HepG2 (cell line): ENCODE results near the gene PTPRE. TPM values are rescaled to one million over a fixed set of nuclear protein-coding genes. Genes with fewer than 3 reads are reported as not detected.

Experiments used
- ATAC-seq: fragments of 200-7000 bp; cut with Tn5 transposase; 3 replicates; pipeline ENCODE4 v1.9.1; 2020; ENCODE audit warnings: mild to moderate bottlenecking, moderate library complexity
- BruUV-seq: library from RNA; stranded (reverse); fragments of 400-500 nt; replicated peaks from 2 replicates; lab custom pipeline; 2021; lab: Mats Ljungman, UMichigan
- CTCF ChIA-PET: fragments of 300-600 bp; formaldehyde crosslinking; extraction: SDS; loops from one replicate; lab custom pipeline; 2021; ENCODE audit warnings: low total read pairs, inconsistent platforms, low intra/inter-chr PET ratio; lab: Yijun Ruan, JAX
- POLR2A ChIA-PET: fragments of 350-600 bp; sonication (Branson Sonifier 250); formaldehyde crosslinking; loops from one replicate; lab custom pipeline; 2020; ENCODE audit warnings: antibody characterized with exemption, inconsistent platforms; lab: Yijun Ruan, JAX
- DNase-seq: peaks from one replicate; pipeline ENCODE4 v3.0.0-alpha.2; 2015; ENCODE audit warnings: low spot score
- FAIRE-seq: peaks from 3 replicates; lab custom pipeline; 2011; peaks lifted over from hg19 to GRCh38; lab: Jason Lieb, UNC
- H2AFZ ChIP-seq: one replicate; pipeline ENCODE4 v1.6.1; 2011; ENCODE audit warnings: low read length, inconsistent platforms
- H3K27ac ChIP-seq: fragments of 300-600 bp; 3 replicates; pipeline ENCODE4 v1.8.0; 2011; ENCODE audit warnings: mixed run types, mild to moderate bottlenecking, mixed read lengths, low read length, inconsistent platforms; ENCODE audit not compliant: insufficient read depth; ENCODE audit errors: extremely low read length
- H3K27me3 ChIP-seq, 2 experiments: fragments of 200-600 bp in 1 of 2; 2 replicates in 1 of 2; 3 replicates in 1 of 2; pipeline versions ENCODE4 v1.6.0 to v1.8.0; 2011; ENCODE audit warnings: low read length in 2 of 2, mild to moderate bottlenecking in 2 of 2, moderate library complexity in 2 of 2, inconsistent platforms in 1 of 2; ENCODE audit not compliant: insufficient read depth in 2 of 2, control insufficient read depth in 1 of 2
- H3K36me3 ChIP-seq, 2 experiments: fragments of 200-600 bp in 1 of 2; replicated peaks in 1 of 2; 2 replicates in 1 of 2; 3 replicates in 1 of 2; pipeline versions ENCODE4 v1.5.1 to v1.8.0; 2011; ENCODE audit warnings: low read length in 2 of 2, inconsistent platforms in 1 of 2; ENCODE audit not compliant: insufficient read depth in 2 of 2, control insufficient read depth in 1 of 2
- H3K4me1 ChIP-seq: 2 replicates; pipeline ENCODE4 v1.5.1; 2012; ENCODE audit warnings: low read length, inconsistent platforms; ENCODE audit not compliant: insufficient read depth
- H3K4me2 ChIP-seq: 2 replicates; pipeline ENCODE4 v1.6.0; 2011; ENCODE audit warnings: low read depth, low read length, inconsistent platforms
- H3K4me3 ChIP-seq, 3 experiments: fragments of 200-600 bp in 1 of 3; sonication (generic), shearing (Covaris generic) in 1 of 3; replicated peaks in 1 of 3; 2 replicates each; pipeline ENCODE4 v1.5.1; 2011 to 2016; ENCODE audit warnings: low read length in 3 of 3, inconsistent platforms in 2 of 3, low read depth in 2 of 3, mild to moderate bottlenecking in 2 of 3, control low read depth in 1 of 3, mixed read lengths in 1 of 3; ENCODE audit not compliant: insufficient read depth in 1 of 3
- H3K79me2 ChIP-seq: one replicate; pipeline ENCODE4 v1.6.1; 2011; ENCODE audit warnings: low read length, inconsistent platforms; ENCODE audit not compliant: insufficient read depth
- H3K9ac ChIP-seq: 2 replicates; pipeline ENCODE4 v1.6.0; 2011; ENCODE audit warnings: mild to moderate bottlenecking, low read depth, low read length, inconsistent platforms; ENCODE audit not compliant: insufficient read depth
- H3K9me3 ChIP-seq: 2 replicates; pipeline ENCODE4 v1.5.1; 2012; ENCODE audit warnings: mild to moderate bottlenecking, low read length
- H4K20me1 ChIP-seq: 2 replicates; pipeline ENCODE4 v1.6.0; 2011; ENCODE audit warnings: inconsistent platforms, mild to moderate bottlenecking, low read length, moderate library complexity; ENCODE audit not compliant: insufficient read depth
- GPN1 ChIP-seq: sonication (generic); formaldehyde crosslinking; IDR thresholded peaks from 2 replicates; pipeline ENCODE4 v1.5.1; 2020; ENCODE audit warnings: missing genetic modification reagents, borderline replicate concordance
- YY1 ChIP-seq: IDR thresholded peaks from 2 replicates; pipeline ENCODE4 v1.6.1; 2011; ENCODE audit warnings: low read length, low read depth, moderate library complexity, mild to moderate bottlenecking; ENCODE audit not compliant: insufficient read depth, insufficient replicate concordance
- ZNF160 ChIP-seq: sonication (generic); formaldehyde crosslinking; IDR thresholded peaks from 2 replicates; pipeline ENCODE4 v1.8.0; 2022; ENCODE audit warnings: mild to moderate bottlenecking, inconsistent platforms, missing genetic modification reagents
- ZNF225 ChIP-seq: sonication (generic); formaldehyde crosslinking; IDR thresholded peaks from 2 replicates; pipeline ENCODE4 v1.4.0; 2020; ENCODE audit warnings: mild to moderate bottlenecking, missing genetic modification reagents
- WGBS: methylation state at CpG from one replicate; pipeline ENCODE4 v1.1.6; 2017; ENCODE audit warnings: low lambda C conversion rate; 5-methylcytosine and 5-hydroxymethylcytosine counted together
- in situ Hi-C: cut with HindIII; loops from 2 replicates; pipeline ENCODE4 v1.10.0; 2017; ENCODE audit warnings: low pct_unique_long_range_greater_than_20kb; ENCODE audit not compliant: extremely low pct_ligation_motif_present
- intact Hi-C: fragments of 100-400 bp; cut with micrococcal nuclease; formaldehyde crosslinking; loops from one replicate; pipeline ENCODE4 v1.10.0; 2022; ENCODE audit not compliant: unreplicated experiment
- polyA plus RNA-seq, 8 experiments: library from polyadenylated mRNA; depleted of rRNA in 3 of 8; stranded (reverse) in 7 of 8; unstranded in 1 of 8; fragments of >200 nt; fragmentation: Illumina TruSeq in 4 of 8; extraction: Trizol in 4 of 8; gene quantifications; 2 replicates each; pipeline versions ENCODE4 v1.2.1 to v1.2.3, GENCODE V29; 2011 to 2016; ENCODE audit warnings: low read depth in 4 of 8, missing spikeins in 1 of 8, mixed read lengths in 1 of 8; ENCODE audit not compliant: insufficient read depth in 1 of 8
- total RNA-seq, 5 experiments: library from RNA; depleted of rRNA; stranded (reverse); fragments of >200 nt; fragmentation: Illumina TruSeq; extraction: Trizol; gene quantifications; 2 replicates each; pipeline ENCODE4 v1.2.3, GENCODE V29; 2016; ENCODE audit warnings: low read depth in 1 of 5
- TF ChIP-seq, protein P1 (sequence below): sonication (generic); formaldehyde crosslinking; IDR thresholded peaks from 2 replicates; pipeline ENCODE4 v1.5.0; 2020; ENCODE audit warnings: mild to moderate bottlenecking, missing genetic modification reagents, borderline replicate concordance

The PTPRE gene
- total and polyA plus RNA-seq, 2 of the 13 experiments (the other 11 are each of a cell fraction or from before 2014, with no cell fraction given): 0.01 to 0.02 TPM

DNA sequence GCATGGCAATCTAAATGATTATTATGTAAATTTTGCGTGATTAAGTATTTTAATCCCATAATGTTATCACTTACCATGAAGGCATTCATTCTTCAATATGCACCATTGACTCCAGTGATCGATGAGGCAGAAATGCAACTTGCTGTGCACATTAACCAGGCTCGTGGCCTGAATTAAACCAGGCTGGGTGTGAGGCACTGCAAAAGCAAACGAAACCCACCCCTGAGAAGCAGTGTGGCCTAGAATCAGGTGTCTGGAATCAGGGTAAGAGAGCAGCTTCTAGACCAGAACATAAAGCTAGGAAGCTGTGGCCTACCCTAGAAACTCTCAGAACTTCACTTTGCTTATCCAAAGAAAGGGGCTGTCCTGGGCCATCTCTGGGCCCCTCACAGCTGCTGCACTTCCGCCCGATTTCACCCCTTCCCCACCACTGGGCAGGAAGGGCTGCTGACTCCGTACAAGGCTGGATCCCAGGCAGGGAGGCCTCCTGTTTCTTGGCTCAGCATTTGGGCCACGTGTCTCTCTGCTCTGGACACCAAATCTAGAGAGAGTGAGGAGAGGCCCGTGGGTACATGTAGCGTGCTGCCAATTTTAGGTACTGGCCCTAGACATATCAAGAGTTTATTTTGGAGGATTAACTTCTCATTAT, 4.4 kb downstream of the PTPRE start (continued):
- TF ChIP-seq, protein P1, sequence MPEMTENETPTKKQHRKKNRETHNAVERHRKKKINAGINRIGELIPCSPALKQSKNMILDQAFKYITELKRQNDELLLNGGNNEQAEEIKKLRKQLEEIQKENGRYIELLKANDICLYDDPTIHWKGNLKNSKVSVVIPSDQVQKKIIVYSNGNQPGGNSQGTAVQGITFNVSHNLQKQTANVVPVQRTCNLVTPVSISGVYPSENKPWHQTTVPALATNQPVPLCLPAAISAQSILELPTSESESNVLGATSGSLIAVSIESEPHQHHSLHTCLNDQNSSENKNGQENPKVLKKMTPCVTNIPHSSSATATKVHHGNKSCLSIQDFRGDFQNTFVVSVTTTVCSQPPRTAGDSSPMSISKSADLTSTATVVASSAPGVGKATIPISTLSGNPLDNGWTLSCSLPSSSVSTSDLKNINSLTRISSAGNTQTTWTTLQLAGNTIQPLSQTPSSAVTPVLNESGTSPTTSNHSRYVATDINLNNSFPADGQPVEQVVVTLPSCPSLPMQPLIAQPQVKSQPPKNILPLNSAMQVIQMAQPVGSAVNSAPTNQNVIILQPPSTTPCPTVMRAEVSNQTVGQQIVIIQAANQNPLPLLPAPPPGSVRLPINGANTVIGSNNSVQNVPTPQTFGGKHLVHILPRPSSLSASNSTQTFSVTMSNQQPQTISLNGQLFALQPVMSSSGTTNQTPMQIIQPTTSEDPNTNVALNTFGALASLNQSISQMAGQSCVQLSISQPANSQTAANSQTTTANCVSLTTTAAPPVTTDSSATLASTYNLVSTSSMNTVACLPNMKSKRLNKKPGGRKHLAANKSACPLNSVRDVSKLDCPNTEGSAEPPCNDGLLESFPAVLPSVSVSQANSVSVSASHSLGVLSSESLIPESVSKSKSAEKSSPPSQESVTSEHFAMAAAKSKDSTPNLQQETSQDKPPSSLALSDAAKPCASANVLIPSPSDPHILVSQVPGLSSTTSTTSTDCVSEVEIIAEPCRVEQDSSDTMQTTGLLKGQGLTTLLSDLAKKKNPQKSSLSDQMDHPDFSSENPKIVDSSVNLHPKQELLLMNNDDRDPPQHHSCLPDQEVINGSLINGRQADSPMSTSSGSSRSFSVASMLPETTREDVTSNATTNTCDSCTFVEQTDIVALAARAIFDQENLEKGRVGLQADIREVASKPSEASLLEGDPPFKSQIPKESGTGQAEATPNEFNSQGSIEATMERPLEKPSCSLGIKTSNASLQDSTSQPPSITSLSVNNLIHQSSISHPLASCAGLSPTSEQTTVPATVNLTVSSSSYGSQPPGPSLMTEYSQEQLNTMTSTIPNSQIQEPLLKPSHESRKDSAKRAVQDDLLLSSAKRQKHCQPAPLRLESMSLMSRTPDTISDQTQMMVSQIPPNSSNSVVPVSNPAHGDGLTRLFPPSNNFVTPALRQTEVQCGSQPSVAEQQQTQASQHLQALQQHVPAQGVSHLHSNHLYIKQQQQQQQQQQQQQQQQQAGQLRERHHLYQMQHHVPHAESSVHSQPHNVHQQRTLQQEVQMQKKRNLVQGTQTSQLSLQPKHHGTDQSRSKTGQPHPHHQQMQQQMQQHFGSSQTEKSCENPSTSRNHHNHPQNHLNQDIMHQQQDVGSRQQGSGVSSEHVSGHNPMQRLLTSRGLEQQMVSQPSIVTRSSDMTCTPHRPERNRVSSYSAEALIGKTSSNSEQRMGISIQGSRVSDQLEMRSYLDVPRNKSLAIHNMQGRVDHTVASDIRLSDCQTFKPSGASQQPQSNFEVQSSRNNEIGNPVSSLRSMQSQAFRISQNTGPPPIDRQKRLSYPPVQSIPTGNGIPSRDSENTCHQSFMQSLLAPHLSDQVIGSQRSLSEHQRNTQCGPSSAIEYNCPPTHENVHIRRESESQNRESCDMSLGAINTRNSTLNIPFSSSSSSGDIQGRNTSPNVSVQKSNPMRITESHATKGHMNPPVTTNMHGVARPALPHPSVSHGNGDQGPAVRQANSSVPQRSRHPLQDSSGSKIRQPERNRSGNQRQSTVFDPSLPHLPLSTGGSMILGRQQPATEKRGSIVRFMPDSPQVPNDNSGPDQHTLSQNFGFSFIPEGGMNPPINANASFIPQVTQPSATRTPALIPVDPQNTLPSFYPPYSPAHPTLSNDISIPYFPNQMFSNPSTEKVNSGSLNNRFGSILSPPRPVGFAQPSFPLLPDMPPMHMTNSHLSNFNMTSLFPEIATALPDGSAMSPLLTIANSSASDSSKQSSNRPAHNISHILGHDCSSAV: no peak
- TF ChIP-seq YY1 (no peak), GPN1 (CRISPR knock-in tag) (no peak)

DNA sequence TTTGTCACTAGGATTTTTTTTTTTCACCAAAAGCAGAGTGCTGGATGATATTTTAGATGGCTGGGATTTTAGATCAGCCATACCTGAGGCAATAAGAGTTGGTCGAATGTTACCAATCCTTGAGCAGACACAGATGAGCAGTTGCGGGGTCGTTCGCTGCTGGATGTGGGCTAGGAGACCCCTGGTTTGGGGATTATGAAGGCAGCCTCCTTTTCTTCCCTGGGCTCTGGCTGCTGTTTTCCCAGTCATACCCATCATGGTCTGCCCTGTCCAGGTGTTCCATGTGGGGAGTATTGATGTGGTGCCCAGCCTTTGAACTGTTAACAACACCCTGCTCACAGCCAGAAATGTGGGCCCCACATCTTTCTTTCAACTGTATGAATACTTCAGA, 5.0 kb downstream of the PTPRE start:
- Histone ChIP-seq H3K4me2 (no peak overlapping the region), H3K9ac (no peak overlapping the region), H3K9me3 (no peaks in the 10 kb centered on the region), H2AFZ (no peak overlapping the region), H4K20me1 (no peaks in the 10 kb centered on the region), H3K4me3 (no peak overlapping the region), H3K36me3 (no peaks in the 10 kb centered on the region), H3K4me1 (no peaks in the 10 kb centered on the region), H3K27me3 (peaks cover 3 to 38% of the 10 kb centered on the region in 2 experiments; a peak in 3 of 5 replicates), H3K79me2 (no peaks in the 10 kb centered on the region), H3K27ac (no peak overlapping the region)
- 30% methylated on average over 3 of the region's 4 CpGs for WGBS
- no TSS peak for BruUV-seq
- in situ Hi-C loops (loop anchor here (5.0 kb wide), 1 partner anchor 100 kb away; no protein-coding TSS in a partner anchor), intact Hi-C loops (no loop called here)
- ATAC-seq (no peak), DNase-seq (no peak), FAIRE-seq (no peak)
- ChIA-PET POLR2A (no interaction called here), CTCF (no interaction called here)
- TF ChIP-seq ZNF160 (CRISPR knock-in tag) (no peak), ZNF225 (CRISPR knock-in tag) (no peak)
